Astrocyte (in vitro differentiated cells and primary cell): ENCODE measurements around the gene ITGB1BP1.

Experiments
- EZH2 ChIP-seq: IDR thresholded peaks from 2 replicates; pipeline ENCODE4 v1.6.1; 2012; ENCODE audit warnings: mild to moderate bottlenecking, low read length, inconsistent platforms; ENCODE audit not compliant: insufficient read depth
- TF ChIP-seq, protein P1 (sequence below): IDR thresholded peaks from 2 replicates; pipeline ENCODE4 v1.5.1; 2011; ENCODE audit warnings: low read depth, mild to moderate bottlenecking, inconsistent platforms, low read length, moderate library complexity; ENCODE audit not compliant: insufficient read depth

DNA sequence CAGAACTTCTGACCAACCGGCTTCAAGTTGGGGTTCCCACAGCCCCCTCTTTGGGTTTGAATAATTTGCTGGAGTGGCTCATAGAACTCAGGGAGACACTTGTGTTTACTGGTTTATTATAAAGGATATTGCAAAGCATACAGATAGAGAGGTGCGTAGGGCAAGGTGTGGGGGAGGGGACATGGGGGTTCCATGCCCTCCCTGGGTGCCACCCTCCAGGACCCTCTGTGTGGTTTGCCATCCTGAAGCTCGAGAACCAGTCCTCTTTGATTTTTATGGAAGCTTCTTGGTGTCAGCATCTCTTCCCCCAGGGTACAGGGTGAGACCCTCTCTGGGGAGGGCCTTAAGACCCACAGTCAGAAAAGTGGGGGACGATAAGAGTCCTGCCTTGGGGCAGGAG, 38.8 kb downstream of the ITGB1BP1 start:
- TF ChIP-seq, protein P1, sequence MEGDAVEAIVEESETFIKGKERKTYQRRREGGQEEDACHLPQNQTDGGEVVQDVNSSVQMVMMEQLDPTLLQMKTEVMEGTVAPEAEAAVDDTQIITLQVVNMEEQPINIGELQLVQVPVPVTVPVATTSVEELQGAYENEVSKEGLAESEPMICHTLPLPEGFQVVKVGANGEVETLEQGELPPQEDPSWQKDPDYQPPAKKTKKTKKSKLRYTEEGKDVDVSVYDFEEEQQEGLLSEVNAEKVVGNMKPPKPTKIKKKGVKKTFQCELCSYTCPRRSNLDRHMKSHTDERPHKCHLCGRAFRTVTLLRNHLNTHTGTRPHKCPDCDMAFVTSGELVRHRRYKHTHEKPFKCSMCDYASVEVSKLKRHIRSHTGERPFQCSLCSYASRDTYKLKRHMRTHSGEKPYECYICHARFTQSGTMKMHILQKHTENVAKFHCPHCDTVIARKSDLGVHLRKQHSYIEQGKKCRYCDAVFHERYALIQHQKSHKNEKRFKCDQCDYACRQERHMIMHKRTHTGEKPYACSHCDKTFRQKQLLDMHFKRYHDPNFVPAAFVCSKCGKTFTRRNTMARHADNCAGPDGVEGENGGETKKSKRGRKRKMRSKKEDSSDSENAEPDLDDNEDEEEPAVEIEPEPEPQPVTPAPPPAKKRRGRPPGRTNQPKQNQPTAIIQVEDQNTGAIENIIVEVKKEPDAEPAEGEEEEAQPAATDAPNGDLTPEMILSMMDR: no peak
- TF ChIP-seq EZH2: no peak
